Osteoblast (primary cell): ENCODE results near the gene DLG2. TPM values are rescaled to one million over a fixed set of nuclear protein-coding genes. Genes with fewer than 3 reads are reported as not detected.

Source experiments
- DNase-seq: peaks from one replicate; pipeline ENCODE4 v3.0.0; 2011; ENCODE audit warnings: low spot score, mixed read lengths; ENCODE audit not compliant: insufficient read length; ENCODE audit errors: missing footprints
- H2AFZ ChIP-seq: 2 replicates; pipeline ENCODE4 v1.6.0; 2011; ENCODE audit warnings: mild to moderate bottlenecking, low read length
- H3K27ac ChIP-seq: 2 replicates; pipeline ENCODE4 v1.5.1; 2011; ENCODE audit warnings: mild to moderate bottlenecking, low read depth, low read length, moderate library complexity
- H3K27me3 ChIP-seq: 2 replicates; pipeline ENCODE4 v1.6.0; 2012; ENCODE audit warnings: mild to moderate bottlenecking, control low read depth, inconsistent platforms, low read length, moderate library complexity; ENCODE audit not compliant: insufficient read depth
- H3K36me3 ChIP-seq: 2 replicates; pipeline ENCODE4 v1.5.1; 2011; ENCODE audit warnings: mild to moderate bottlenecking, low read length, control low read depth, moderate library complexity; ENCODE audit not compliant: insufficient read depth
- H3K4me1 ChIP-seq: 2 replicates; pipeline ENCODE4 v1.5.1; 2011; ENCODE audit warnings: mild to moderate bottlenecking, low read length, control low read depth, moderate library complexity; ENCODE audit not compliant: insufficient read depth
- H3K4me2 ChIP-seq: 2 replicates; pipeline ENCODE4 v1.6.0; 2011; ENCODE audit warnings: mild to moderate bottlenecking, low read length; ENCODE audit not compliant: insufficient read depth
- H3K4me3 ChIP-seq: fragments of 200-600 bp; sonication (generic); 3 replicates; pipeline ENCODE4 v1.5.1; 2012; ENCODE audit warnings: mild to moderate bottlenecking, low read length, inconsistent platforms; ENCODE audit not compliant: insufficient read depth
- H3K79me2 ChIP-seq: 2 replicates; pipeline ENCODE4 v1.6.0; 2012; ENCODE audit warnings: mild to moderate bottlenecking, low read length, control low read depth, inconsistent platforms; ENCODE audit not compliant: insufficient read depth
- H3K9me3 ChIP-seq: 2 replicates; pipeline ENCODE4 v1.5.1; 2011; ENCODE audit warnings: low read depth, low read length, control low read depth
- H4K20me1 ChIP-seq: 2 replicates; pipeline ENCODE4 v1.6.0; 2012; ENCODE audit warnings: mild to moderate bottlenecking, low read length, control low read depth; ENCODE audit not compliant: insufficient read depth
- CTCF ChIP-seq: IDR thresholded peaks from 2 replicates; pipeline ENCODE4 v1.5.1; 2011; ENCODE audit warnings: mild to moderate bottlenecking, low read depth, low read length, moderate library complexity; ENCODE audit errors: extremely low read depth
- total RNA-seq: library from RNA; depleted of rRNA; stranded (reverse); fragments of >200 nt; gene quantifications from 2 replicates; pipeline ENCODE4 v1.2.3, GENCODE V29; 2012

The DLG2 gene
- total RNA-seq, 1 donor, result 3.3 TPM

- H3K4me1 ChIP-seq, result peaks cover 14% of the 10 kb centered on the region
- H3K36me3 ChIP-seq, result peaks cover 16% of the 10 kb centered on the region
- no peaks in the 10 kb centered on the region for H3K27me3 ChIP-seq
- no peak overlapping the region for H3K4me3 ChIP-seq
- peaks cover 35% of the 10 kb centered on the region for H3K79me2 ChIP-seq
- no peak overlapping the region for H3K27ac ChIP-seq
- no peak for TF ChIP-seq CTCF
- no peak for DNase-seq
- H2AFZ ChIP-seq, result no peak overlapping the region
- no peaks in the 10 kb centered on the region for H3K9me3 ChIP-seq
- no peak overlapping the region for H3K4me2 ChIP-seq
- H4K20me1 ChIP-seq, result no peaks in the 10 kb centered on the region
Measured at GRCh38 chr11:85651118-85651517, 24.0 kb upstream of the DLG2 start.

- no peaks in the 10 kb centered on the region for H3K9me3 ChIP-seq
- peak; percentile 91 for DNase-seq
- no peaks in the 10 kb centered on the region for H4K20me1 ChIP-seq
- peak within 1 kb of the TSS; percentile 88 for H2AFZ ChIP-seq
- H3K27me3 ChIP-seq, result peaks cover 10% of the 10 kb centered on the region
- peaks cover 4% of the 10 kb centered on the region for H3K36me3 ChIP-seq
- peaks cover 28% of the 10 kb centered on the region for H3K79me2 ChIP-seq
- H3K27ac ChIP-seq, result peak within 1 kb of the TSS; percentile 83
- H3K4me1 ChIP-seq, result peaks cover 14% of the 10 kb centered on the region
- H3K4me3 ChIP-seq, result peak within 1 kb of the TSS; percentile 80
- peak within 1 kb of the TSS; percentile 89 for H3K4me2 ChIP-seq
- no peak for TF ChIP-seq CTCF
Measured at GRCh38 chr11:85647604-85648299, 20.6 kb upstream of the DLG2 start, which contains the start of gene TMEM126A. TMEM126A (plus strand) TSS chr11:85647967; CDS start chr11:85650256, 2,289 bp downstream.

GRCh38 chr11:85647078-85647477 is 19.9 kb upstream of the DLG2 start:
- Histone ChIP-seq H3K27ac (no peak overlapping the region), H3K4me1 (peaks cover 14% of the 10 kb centered on the region), H3K4me2 (peak overlapping the region; percentile 89), H3K79me2 (peaks cover 28% of the 10 kb centered on the region), H3K36me3 (peaks cover 4% of the 10 kb centered on the region), H2AFZ (peak overlapping the region; percentile 88), H4K20me1 (no peaks in the 10 kb centered on the region), H3K9me3 (no peaks in the 10 kb centered on the region), H3K27me3 (peaks cover 10% of the 10 kb centered on the region), H3K4me3 (peak overlapping the region; percentile 80)
- no peak for TF ChIP-seq CTCF
- no peak for DNase-seq

GRCh38 chr11:85643191-85643614 is 16.1 kb upstream of the DLG2 start:
- H3K4me1 ChIP-seq, result peaks cover 8% of the 10 kb centered on the region
- H4K20me1 ChIP-seq, result no peaks in the 10 kb centered on the region
- no peaks in the 10 kb centered on the region for H3K36me3 ChIP-seq
- no peak overlapping the region for H3K4me3 ChIP-seq
- no peak overlapping the region for H3K4me2 ChIP-seq
- DNase-seq, result no peak
- no peak overlapping the region for H3K27ac ChIP-seq
- H3K9me3 ChIP-seq, result no peaks in the 10 kb centered on the region
- no peak overlapping the region for H2AFZ ChIP-seq
- peaks cover 10% of the 10 kb centered on the region for H3K27me3 ChIP-seq
- peaks cover 7% of the 10 kb centered on the region for H3K79me2 ChIP-seq
- no peak for TF ChIP-seq CTCF
